Stomach (tissue), 4 donors: ENCODE results near the gene PNLDC1.

ENCODE experiments used
- CTCF ChIP-seq, 7 experiments: fragments of 450-650 bp in 4 of 7; fragments of 200-600 bp in 3 of 7; sonication (generic) in 3 of 7; IDR thresholded peaks; one replicate each; pipeline ENCODE4 v1.5.1; 2016 to 2019; ENCODE audit warnings: antibody characterized with exemption in 7 of 7, control low read depth in 2 of 7, mild to moderate bottlenecking in 1 of 7
- POLR2AphosphoS5 ChIP-seq, 3 donors: sonication (generic); formaldehyde crosslinking; IDR thresholded peaks; one replicate each; pipeline ENCODE4 v1.6.1; 2016; ENCODE audit warnings: antibody characterized with exemption in 3 of 3

DNA sequence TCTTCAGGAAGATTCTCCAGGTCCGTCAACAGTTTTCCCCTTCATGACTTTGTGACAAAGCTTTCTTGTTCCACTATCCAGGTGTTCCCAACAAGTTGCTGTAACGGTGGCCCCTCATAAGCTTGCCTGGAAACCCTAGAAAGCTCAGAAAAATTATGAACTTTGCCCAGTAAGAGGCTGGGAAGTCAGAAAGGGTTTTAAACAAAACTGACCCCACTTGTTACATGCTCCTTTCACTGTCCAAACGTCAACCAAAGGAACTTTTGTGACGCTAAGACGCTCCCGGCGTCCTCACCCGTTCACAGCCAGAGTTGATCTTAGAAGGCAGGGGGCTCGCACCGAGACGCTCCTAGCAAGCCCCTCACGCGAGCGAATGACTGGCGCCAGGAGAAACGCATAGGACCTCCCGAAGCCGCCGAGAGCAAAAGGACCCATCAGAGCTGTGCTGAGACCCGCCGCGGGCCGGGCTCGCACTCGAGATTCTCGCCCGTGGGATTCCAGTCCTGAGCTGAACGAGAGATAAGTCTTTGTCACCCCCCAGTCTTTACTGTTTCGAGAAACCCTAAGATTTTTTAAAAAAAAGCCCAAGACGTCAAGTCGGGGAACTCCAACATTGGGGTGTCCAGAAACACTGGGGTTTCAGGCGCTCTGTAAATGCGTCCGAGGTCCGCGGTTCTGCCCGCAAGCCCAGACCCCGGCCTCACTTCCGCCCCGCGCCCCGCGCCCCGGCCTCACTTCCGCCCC lies 38.8 kb upstream of the PNLDC1 start:
- TF ChIP-seq CTCF (IDR thresholded peaks at IDR 0.05) (no peak), POLR2AphosphoS5 (IDR thresholded peaks at IDR 0.05) (no peak)
